Brain pericyte (primary cell): ENCODE data around the gene ZDHHC3.

ENCODE experiments used
- DNase-seq: peaks from one replicate; pipeline ENCODE4 v3.0.0-alpha.2; 2012; ENCODE audit warnings: low read depth, low spot score

The ZDHHC3 gene

DNA sequence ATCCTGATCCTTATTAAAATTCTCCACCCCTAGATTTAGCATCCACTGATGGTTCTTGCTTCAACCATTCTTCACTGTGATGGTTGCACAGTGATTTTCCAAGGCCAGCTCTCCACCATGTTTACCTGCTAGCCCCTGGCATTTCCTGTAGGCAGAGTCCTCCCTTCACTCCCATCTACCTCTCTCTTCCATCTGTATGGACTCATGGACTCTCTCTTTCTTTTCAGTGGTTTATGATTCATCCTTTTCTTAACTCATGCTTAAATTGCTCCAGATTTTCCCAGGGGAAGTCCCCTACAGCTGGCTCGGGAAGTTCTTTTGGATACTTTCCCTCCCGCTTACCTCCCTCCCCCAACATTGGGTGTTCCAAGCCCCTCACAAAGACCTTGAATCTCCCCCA is 82.9 kb downstream of the ZDHHC3 start:
- DNase-seq, result no peak

GRCh38 chr3:44892689-44893088 is 83.3 kb downstream of the ZDHHC3 start:
- DNase-seq, result no peak

DNA sequence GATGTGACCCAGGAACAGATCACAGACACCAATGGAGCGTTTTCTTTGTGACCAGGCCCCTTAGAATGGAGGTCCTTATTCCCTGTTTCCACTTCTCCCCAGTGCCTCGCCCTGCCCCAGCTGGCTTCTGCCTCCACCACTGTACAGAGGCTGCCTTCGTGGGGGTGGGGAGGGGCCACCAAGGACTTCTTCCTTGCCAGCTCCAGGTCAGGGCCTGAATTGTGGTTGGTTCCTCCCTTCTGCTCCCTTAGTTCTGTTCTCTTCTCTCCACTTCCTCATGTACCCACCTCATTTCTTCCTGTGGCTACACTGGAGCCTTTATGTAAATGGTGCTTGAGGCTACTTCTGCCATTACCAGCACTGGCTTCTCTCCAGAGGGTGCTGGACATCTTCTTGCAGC is 85.1 kb downstream of the ZDHHC3 start:
- DNase-seq, result no peak

- DNase-seq, result no peak
These were observed 85.7 kb downstream of the ZDHHC3 start for GRCh38 chr3:44890258-44890657.

DNA sequence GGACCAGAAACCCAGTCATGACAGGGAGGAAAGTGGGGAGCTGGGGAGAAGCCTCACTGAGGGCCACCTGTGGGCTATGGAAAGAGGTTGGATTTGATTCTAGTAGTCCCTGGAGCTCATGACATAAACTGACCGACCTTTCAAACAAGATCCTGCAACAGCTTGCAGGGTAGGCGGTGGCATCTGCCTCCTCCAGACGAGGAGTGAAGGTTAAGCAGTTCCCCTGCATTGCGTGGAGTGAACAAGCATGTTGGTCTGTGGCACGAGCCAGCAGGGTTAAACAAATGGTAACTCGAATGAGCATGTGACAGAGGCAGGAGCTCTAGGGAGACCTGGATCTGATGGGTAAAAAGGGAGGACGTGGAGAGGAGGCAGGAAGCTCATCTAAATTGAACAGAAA is 88.9 kb downstream of the ZDHHC3 start:
- DNase-seq, result no peak

GRCh38 chr3:44886561-44886960 is 89.4 kb downstream of the ZDHHC3 start:
- no peak for DNase-seq

GRCh38 chr3:44885618-44886017 is 90.4 kb downstream of the ZDHHC3 start:
- peak; percentile 76 for DNase-seq

- DNase-seq, result peak; percentile 92
These were observed 92.0 kb downstream of the ZDHHC3 start for GRCh38 chr3:44883999-44884431.

DNA sequence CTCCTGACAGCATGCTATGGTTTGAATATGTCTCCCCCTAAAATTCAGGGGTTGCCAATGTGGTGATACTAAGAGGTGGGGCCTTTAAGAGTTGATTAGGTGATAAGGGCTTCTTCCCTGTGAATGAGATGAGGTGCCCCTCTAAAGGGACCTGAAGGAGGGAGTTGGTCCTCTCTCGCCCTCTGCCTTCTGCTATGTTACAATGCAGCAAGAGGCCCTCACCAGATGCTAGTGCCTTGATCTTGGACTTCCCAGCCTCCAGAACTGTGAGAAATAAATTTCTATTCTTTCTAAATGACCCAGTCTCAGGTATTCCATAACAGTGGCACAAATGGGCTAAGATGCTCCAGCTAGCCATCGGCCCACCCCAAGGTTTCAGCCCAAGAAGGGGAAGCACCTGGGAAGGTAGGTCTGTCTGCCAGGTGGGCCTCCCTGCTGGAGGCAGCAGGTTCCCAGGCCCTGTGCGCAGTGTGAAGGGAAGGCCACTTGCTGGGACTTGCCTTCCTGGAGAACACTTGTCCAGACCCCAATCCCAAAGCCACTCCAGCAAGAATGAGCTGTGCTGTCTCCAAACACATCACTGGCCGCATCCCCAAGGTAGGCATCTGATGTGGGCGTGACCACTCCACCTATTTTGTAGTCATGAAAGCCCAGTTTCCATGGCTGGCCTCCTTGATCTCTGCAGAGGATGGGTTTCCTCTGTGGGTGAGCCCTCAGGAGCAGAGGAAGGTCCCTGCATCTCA is 92.6 kb downstream of the ZDHHC3 start:
- no peak for DNase-seq

DNA sequence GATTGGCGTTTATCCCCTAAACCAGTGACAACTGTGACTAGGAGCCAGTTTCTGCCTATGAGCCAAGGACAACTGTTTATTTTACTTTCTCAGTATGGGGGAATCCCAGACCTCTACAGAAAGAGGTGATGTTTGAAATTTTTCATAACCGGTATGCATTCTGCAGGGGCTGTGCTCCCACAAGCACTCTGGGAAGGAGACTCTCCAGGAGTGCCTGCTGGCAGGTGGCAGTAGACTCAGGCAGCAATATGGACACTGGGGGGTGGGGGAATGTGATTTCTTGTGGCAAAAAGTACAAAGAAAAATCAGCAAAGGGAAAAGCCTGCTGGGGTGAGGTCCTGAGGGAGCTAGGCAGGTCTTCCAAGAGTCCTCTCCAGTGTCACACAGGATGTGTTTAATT is 95.7 kb downstream of the ZDHHC3 start:
- no peak for DNase-seq

- no peak for DNase-seq
These were observed 98.6 kb downstream of the ZDHHC3 start for GRCh38 chr3:44877333-44877732.

DNA sequence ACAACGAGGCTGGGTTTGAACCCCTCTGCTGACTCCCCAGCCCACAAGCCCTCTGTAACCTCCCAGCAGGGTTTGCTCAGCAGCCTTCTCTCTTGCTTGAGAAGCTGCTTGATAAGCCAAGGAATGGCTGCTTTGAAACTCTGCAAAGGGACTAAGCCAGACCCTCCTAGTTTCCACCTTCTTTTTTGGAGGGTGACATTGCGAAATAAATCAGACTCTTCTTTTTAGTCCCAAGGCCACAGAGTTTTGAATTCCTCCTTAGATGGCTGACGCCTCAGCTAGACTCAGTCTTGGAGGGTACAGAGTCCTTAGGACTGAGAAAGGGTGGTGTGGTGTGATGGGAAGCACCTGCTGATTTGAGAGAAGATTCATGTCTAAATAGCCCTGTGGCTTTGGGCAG is 100.4 kb downstream of the ZDHHC3 start:
- DNase-seq, result no peak
